OCI-LY3 (cell line): ENCODE measurements around the gene ASXL1.

Source experiments
- EZH2phosphoT487 ChIP-seq: fragments of 200-600 bp; shearing (Covaris generic); IDR thresholded peaks from 2 replicates; pipeline ENCODE4 v1.6.1; 2018; ENCODE audit warnings: antibody characterized with exemption, mixed run types, low read depth
- TF ChIP-seq, protein P1 (sequence below): fragments of 200-600, 300-600 bp; sonication (generic); IDR thresholded peaks from 2 replicates; pipeline ENCODE4 v1.5.1; 2014; ENCODE audit warnings: antibody characterized with exemption, low read length, low read depth

DNA sequence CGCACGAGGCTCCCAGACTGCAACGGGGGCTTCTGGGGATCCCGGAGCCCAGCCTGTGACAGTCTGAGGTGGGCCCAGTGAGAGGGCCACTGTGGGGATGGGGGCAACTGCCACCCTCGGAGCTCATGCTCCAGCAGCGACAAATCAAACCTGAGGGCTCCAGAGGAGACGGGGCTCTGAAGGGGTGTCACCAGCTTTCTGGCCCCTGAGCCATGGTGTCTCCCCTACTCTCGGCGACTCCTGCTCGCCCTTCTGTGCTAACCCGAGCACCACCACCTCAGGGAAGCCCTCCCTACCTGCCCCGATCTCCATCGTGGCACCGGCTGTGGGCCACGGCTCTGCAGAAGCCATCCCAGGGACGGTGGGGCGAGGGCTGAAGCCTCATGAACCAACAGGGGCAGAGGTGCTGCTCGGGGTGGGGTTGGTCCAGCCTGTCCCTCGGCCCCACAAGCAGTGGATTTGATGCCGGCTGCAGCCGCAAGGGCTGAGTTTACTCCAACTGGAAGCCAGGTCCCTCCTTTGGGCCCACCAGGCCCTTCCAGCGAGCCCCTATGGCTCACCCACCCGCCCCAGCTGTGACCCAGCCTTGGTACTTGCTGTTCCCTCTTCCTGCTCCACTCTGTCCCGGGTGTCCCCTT lies 102.7 kb downstream of the ASXL1 start:
- TF ChIP-seq, protein P1, sequence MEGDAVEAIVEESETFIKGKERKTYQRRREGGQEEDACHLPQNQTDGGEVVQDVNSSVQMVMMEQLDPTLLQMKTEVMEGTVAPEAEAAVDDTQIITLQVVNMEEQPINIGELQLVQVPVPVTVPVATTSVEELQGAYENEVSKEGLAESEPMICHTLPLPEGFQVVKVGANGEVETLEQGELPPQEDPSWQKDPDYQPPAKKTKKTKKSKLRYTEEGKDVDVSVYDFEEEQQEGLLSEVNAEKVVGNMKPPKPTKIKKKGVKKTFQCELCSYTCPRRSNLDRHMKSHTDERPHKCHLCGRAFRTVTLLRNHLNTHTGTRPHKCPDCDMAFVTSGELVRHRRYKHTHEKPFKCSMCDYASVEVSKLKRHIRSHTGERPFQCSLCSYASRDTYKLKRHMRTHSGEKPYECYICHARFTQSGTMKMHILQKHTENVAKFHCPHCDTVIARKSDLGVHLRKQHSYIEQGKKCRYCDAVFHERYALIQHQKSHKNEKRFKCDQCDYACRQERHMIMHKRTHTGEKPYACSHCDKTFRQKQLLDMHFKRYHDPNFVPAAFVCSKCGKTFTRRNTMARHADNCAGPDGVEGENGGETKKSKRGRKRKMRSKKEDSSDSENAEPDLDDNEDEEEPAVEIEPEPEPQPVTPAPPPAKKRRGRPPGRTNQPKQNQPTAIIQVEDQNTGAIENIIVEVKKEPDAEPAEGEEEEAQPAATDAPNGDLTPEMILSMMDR: no peak
- no peak for TF ChIP-seq EZH2phosphoT487
